ENCODE data around the gene MRPL11. TPM values are rescaled to one million over a fixed set of nuclear protein-coding genes. Genes with fewer than 3 reads are reported as not detected.

Gene MRPL11
- total RNA-seq, 5 donors from 2014 or later (not counting 1 experiment from before 2014, with no cell fraction given): 23.5 to 29.4 (median 27.2) TPM

DNA sequence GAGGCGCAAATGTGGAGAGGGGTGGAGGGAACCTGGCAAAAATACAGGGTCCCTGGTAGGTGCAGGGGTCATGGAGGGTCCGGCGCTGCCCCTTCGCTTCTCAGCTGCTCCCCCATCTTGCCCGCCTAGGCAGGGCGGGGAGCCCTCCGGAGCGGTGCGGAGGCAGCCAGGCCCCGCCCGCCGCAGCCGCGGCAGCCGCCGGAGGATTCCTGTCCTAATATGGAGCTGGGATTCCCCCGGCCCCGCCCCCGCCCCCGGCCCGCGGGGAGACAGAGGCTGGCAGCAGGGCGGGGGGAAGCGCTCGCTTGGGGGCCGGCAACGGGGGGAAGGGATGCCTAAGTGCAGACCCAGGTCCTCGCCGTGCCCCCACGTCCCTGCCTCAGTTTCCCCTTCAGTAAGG lies 18.8 kb downstream of the MRPL11 start:
- CTCF ChIA-PET: interaction anchor here in 1 of 2 donors (0.6 kb wide), 1 partner anchor 12 kb away, joined by 3 read pairs; no protein-coding TSS in a partner anchor
- H3K4me3 Mint-ChIP-seq: no peak overlapping the region
- Histone ChIP-seq H3K4me1 (ENCODE audit: control insufficient read depth in 1 of 2, extremely low read depth in 1 of 2, insufficient read depth in 2 of 2, low read length in 2 of 2) (peaks cover 0 to 14% of the 10 kb centered on the region in 2 experiments), H3K27me3 (replicated peaks in 1 of 2; ENCODE audit: control insufficient read depth in 2 of 2, extremely low read depth in 1 of 2, insufficient read depth in 2 of 2, low read length in 1 of 2) (peaks cover 5 to 59% of the 10 kb centered on the region in 2 experiments), H3K27ac (ENCODE audit: low read length) (no peak overlapping the region), H3K9me3 (no peaks in the 10 kb centered on the region), H3K36me3 (ENCODE audit: control insufficient read depth in 2 of 2, extremely low read depth in 1 of 2, insufficient read depth in 1 of 2, low read length in 1 of 2) (no peaks in the 10 kb centered on the region), H3K4me3 (ENCODE audit: control insufficient read depth in 1 of 2, extremely low read depth in 1 of 2, low read length in 1 of 2) (no peak overlapping the region)
- no peak for DNase-seq
- no peaks in the 10 kb centered on the region for H3K36me3 Mint-ChIP-seq
- peaks cover 44 to 46% of the 10 kb centered on the region in 2 donors for H3K27me3 Mint-ChIP-seq
- ATAC-seq (replicated peaks in 1 of 4): no peak
- WGBS (ENCODE audit: insufficient coverage): 18% methylated on average over 15 of the region's 30 CpGs
- peaks cover 6 to 11% (median 9%) of the 10 kb centered on the region in 3 donors for H3K4me1 Mint-ChIP-seq
- H3K27ac Mint-ChIP-seq: no peak overlapping the region
- POLR2A ChIA-PET: no interaction called here
- H3K9me3 Mint-ChIP-seq: peaks cover 0 to 11% (median 0%) of the 10 kb centered on the region in 3 donors

- H3K27me3 Mint-ChIP-seq: peaks cover 51 to 53% of the 10 kb centered on the region in 2 donors
- ATAC-seq (replicated peaks in 1 of 4) (no peak), DNase-seq (no peak)
- CTCF ChIA-PET: no interaction called here
- H3K27me3 ChIP-seq (replicated peaks in 1 of 2; ENCODE audit: control insufficient read depth in 2 of 2, extremely low read depth in 1 of 2, insufficient read depth in 2 of 2, low read length in 1 of 2): peaks cover 5 to 60% of the 10 kb centered on the region in 2 experiments
- POLR2A ChIA-PET: no interaction called here
- no peak overlapping the region for H3K4me3 Mint-ChIP-seq
- H3K36me3 Mint-ChIP-seq: no peaks in the 10 kb centered on the region
- peaks cover 6 to 11% (median 9%) of the 10 kb centered on the region in 3 donors for H3K4me1 Mint-ChIP-seq
- H3K4me3 ChIP-seq (ENCODE audit: control insufficient read depth in 1 of 2, extremely low read depth in 1 of 2, low read length in 1 of 2): no peak overlapping the region
- no peaks in the 10 kb centered on the region for H3K36me3 ChIP-seq (ENCODE audit: control insufficient read depth in 2 of 2, extremely low read depth in 1 of 2, insufficient read depth in 1 of 2, low read length in 1 of 2)
- H3K9me3 Mint-ChIP-seq: peaks cover 0 to 11% (median 0%) of the 10 kb centered on the region in 3 donors
- H3K27ac Mint-ChIP-seq: peak overlapping the region in 1 of 2 donors; percentile 49
- no peaks in the 10 kb centered on the region for H3K9me3 ChIP-seq
- 88% methylated on average over 2 of the region's 3 CpGs for WGBS (ENCODE audit: insufficient coverage)
- no peak overlapping the region for H3K27ac ChIP-seq (ENCODE audit: low read length)
- peaks cover 0 to 14% of the 10 kb centered on the region in 2 experiments for H3K4me1 ChIP-seq (ENCODE audit: control insufficient read depth in 1 of 2, extremely low read depth in 1 of 2, insufficient read depth in 2 of 2, low read length in 2 of 2)
Measured at GRCh38 chr11:66418986-66419308, 19.7 kb downstream of the MRPL11 start.

DNA sequence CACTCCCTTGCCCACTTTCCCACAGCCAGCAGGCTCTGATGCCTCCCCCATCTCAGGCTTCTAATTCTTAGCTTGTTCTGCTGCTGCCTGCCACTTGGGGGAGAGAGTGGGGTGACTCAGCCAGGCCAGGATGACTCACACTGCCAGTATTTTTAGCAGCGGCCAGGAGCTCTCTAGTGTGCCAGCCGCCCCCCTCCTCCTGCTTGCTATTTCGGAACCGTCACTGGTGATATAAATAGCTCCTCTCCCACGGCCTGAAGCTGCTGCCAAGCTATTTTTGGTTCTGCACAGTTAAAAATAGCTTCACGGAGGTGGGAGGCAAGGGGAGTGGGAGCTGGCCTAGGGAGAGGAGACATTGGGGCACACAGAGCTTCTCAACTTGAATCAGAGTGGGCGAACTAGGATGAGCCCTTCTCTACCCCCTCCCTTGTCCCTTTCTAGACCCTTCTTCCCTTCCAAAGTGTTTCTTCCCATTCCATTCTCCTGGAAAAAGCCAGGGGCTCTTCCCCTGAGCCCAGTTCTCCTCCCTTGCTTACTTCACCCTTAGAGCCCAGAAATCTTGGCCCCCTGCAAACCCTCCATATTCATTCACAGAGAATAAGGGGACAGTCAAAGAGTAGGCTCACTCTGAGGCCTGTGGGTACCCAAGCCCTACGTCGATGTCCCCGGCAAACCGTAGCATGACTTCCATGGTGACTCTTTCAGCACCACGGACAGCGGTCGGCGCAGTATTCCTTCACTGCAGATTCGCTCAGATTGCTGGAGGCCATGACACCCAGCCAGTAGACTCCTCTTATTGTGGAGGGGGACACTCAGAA lies 20.3 kb downstream of the MRPL11 start:
- Histone ChIP-seq H3K4me3 (ENCODE audit: control insufficient read depth in 1 of 2, extremely low read depth in 1 of 2, low read length in 1 of 2) (no peak overlapping the region), H3K9me3 (no peaks in the 10 kb centered on the region), H3K27me3 (replicated peaks in 1 of 2; ENCODE audit: control insufficient read depth in 2 of 2, extremely low read depth in 1 of 2, insufficient read depth in 2 of 2, low read length in 1 of 2) (peaks cover 5 to 65% of the 10 kb centered on the region in 2 experiments), H3K27ac (ENCODE audit: low read length) (no peak overlapping the region), H3K36me3 (ENCODE audit: control insufficient read depth in 2 of 2, extremely low read depth in 1 of 2, insufficient read depth in 1 of 2, low read length in 1 of 2) (no peaks in the 10 kb centered on the region), H3K4me1 (ENCODE audit: control insufficient read depth in 1 of 2, extremely low read depth in 1 of 2, insufficient read depth in 2 of 2, low read length in 2 of 2) (peaks cover 0 to 14% of the 10 kb centered on the region in 2 experiments)
- 13% methylated on average over 7 of the region's 16 CpGs for WGBS (ENCODE audit: insufficient coverage)
- peak in 3 of 4 experiments; percentile 40 to 52 (median 45) for ATAC-seq (replicated peaks in 1 of 4)
- Mint-ChIP-seq H3K27ac (peak overlapping the region in 1 of 2 donors; percentile 49), H3K36me3 (no peaks in the 10 kb centered on the region), H3K4me3 (no peak overlapping the region), H3K27me3 (peaks cover 51 to 57% of the 10 kb centered on the region in 2 donors), H3K4me1 (peaks cover 6 to 11% (median 9%) of the 10 kb centered on the region in 3 donors), H3K9me3 (peaks cover 0 to 11% (median 0%) of the 10 kb centered on the region in 3 donors)
- DNase-seq: peak in 24 of 35 experiments; percentile 7 to 73 (median 40)
- POLR2A ChIA-PET: no interaction called here
- CTCF ChIA-PET: interaction anchor here in 1 of 2 donors (0.6 to 1.1 kb wide), 2 partner anchors 20 to 260 kb away, joined by 3 read pairs; partner anchors contain the start of gene MRPL11

GRCh38 chr11:66417000-66417399 lies 21.6 kb downstream of the MRPL11 start:
- peaks cover 57 to 64% of the 10 kb centered on the region in 2 donors for H3K27me3 Mint-ChIP-seq
- no peaks in the 10 kb centered on the region for H3K36me3 Mint-ChIP-seq
- H3K4me1 Mint-ChIP-seq: peaks cover 6 to 9% (median 6%) of the 10 kb centered on the region in 3 donors
- H3K27ac ChIP-seq (ENCODE audit: low read length): no peak overlapping the region
- DNase-seq (no peak), ATAC-seq (replicated peaks in 1 of 4) (no peak)
- no peak overlapping the region for H3K4me3 Mint-ChIP-seq
- H3K9me3 ChIP-seq: no peaks in the 10 kb centered on the region
- no CpG with 5 or more reads among the region's 11 CpGs for WGBS (ENCODE audit: insufficient coverage)
- H3K9me3 Mint-ChIP-seq: peaks cover 0 to 11% (median 0%) of the 10 kb centered on the region in 3 donors
- H3K27me3 ChIP-seq (replicated peaks in 1 of 2; ENCODE audit: control insufficient read depth in 2 of 2, extremely low read depth in 1 of 2, insufficient read depth in 2 of 2, low read length in 1 of 2): peaks cover 5 to 77% of the 10 kb centered on the region in 2 experiments
- POLR2A ChIA-PET: interaction anchor here in 1 of 2 donors (0.5 kb wide), 1 partner anchor 1152 kb away, joined by 6 read pairs; no protein-coding TSS in a partner anchor
- no peak overlapping the region for H3K27ac Mint-ChIP-seq
- H3K4me1 ChIP-seq (ENCODE audit: control insufficient read depth in 1 of 2, extremely low read depth in 1 of 2, insufficient read depth in 2 of 2, low read length in 2 of 2): peaks cover 0 to 14% of the 10 kb centered on the region in 2 experiments
- H3K4me3 ChIP-seq (ENCODE audit: control insufficient read depth in 1 of 2, extremely low read depth in 1 of 2, low read length in 1 of 2): no peak overlapping the region
- CTCF ChIA-PET: no interaction called here
- H3K36me3 ChIP-seq (ENCODE audit: control insufficient read depth in 2 of 2, extremely low read depth in 1 of 2, insufficient read depth in 1 of 2, low read length in 1 of 2): no peaks in the 10 kb centered on the region

- Histone ChIP-seq H3K27ac (ENCODE audit: low read length) (no peak overlapping the region), H3K36me3 (ENCODE audit: control insufficient read depth in 2 of 2, extremely low read depth in 1 of 2, insufficient read depth in 1 of 2, low read length in 1 of 2) (no peaks in the 10 kb centered on the region), H3K4me1 (ENCODE audit: control insufficient read depth in 1 of 2, extremely low read depth in 1 of 2, insufficient read depth in 2 of 2, low read length in 2 of 2) (peaks cover 0 to 3% of the 10 kb centered on the region in 2 experiments), H3K9me3 (no peaks in the 10 kb centered on the region), H3K4me3 (ENCODE audit: control insufficient read depth in 1 of 2, extremely low read depth in 1 of 2, low read length in 1 of 2) (no peak overlapping the region), H3K27me3 (replicated peaks in 1 of 2; ENCODE audit: control insufficient read depth in 2 of 2, extremely low read depth in 1 of 2, insufficient read depth in 2 of 2, low read length in 1 of 2) (peaks cover 5 to 85% of the 10 kb centered on the region in 2 experiments)
- ATAC-seq (replicated peaks in 1 of 4) (no peak), DNase-seq (no peak)
- no peak overlapping the region for H3K4me3 Mint-ChIP-seq
- WGBS (ENCODE audit: insufficient coverage): no CpG with 5 or more reads among the region's 2 CpGs
- peaks cover 0 to 11% (median 0%) of the 10 kb centered on the region in 3 donors for H3K9me3 Mint-ChIP-seq
- peaks cover 3 to 9% (median 6%) of the 10 kb centered on the region in 3 donors for H3K4me1 Mint-ChIP-seq
- ChIA-PET CTCF (no interaction called here), POLR2A (interaction anchor here in 1 of 2 donors (0.7 kb wide), 1 partner anchor 352 kb away, joined by 3 read pairs; no protein-coding TSS in a partner anchor)
- no peak overlapping the region for H3K27ac Mint-ChIP-seq
- peaks cover 63 to 72% of the 10 kb centered on the region in 2 donors for H3K27me3 Mint-ChIP-seq
- H3K36me3 Mint-ChIP-seq: no peaks in the 10 kb centered on the region
Measured at GRCh38 chr11:66415423-66415822, 23.2 kb downstream of the MRPL11 start.

- Mint-ChIP-seq H3K4me1 (peaks cover 2 to 7% (median 6%) of the 10 kb centered on the region in 3 donors), H3K4me3 (no peak overlapping the region), H3K36me3 (no peaks in the 10 kb centered on the region), H3K27ac (no peak overlapping the region), H3K9me3 (peaks cover 0 to 10% (median 0%) of the 10 kb centered on the region in 3 donors), H3K27me3 (peaks cover 63 to 74% of the 10 kb centered on the region in 2 donors)
- DNase-seq (no peak), ATAC-seq (replicated peaks in 1 of 4) (no peak)
- ChIA-PET POLR2A (interaction anchor here in 1 of 2 donors (0.7 kb wide), 1 partner anchor 353 kb away, joined by 3 read pairs; no protein-coding TSS in a partner anchor), CTCF (interaction anchor here in 1 of 2 donors (0.6 to 1.4 kb wide), 2 partner anchors 14 to 713 kb away, joined by 3 read pairs; no protein-coding TSS in a partner anchor)
- no peak overlapping the region for H3K4me3 ChIP-seq (ENCODE audit: control insufficient read depth in 1 of 2, extremely low read depth in 1 of 2, low read length in 1 of 2)
- H3K9me3 ChIP-seq: no peaks in the 10 kb centered on the region
- peaks cover 0 to 3% of the 10 kb centered on the region in 2 experiments for H3K4me1 ChIP-seq (ENCODE audit: control insufficient read depth in 1 of 2, extremely low read depth in 1 of 2, insufficient read depth in 2 of 2, low read length in 2 of 2)
- WGBS (ENCODE audit: insufficient coverage): 82% methylated on average over 6 of the region's 12 CpGs
- H3K27ac ChIP-seq (ENCODE audit: low read length): no peak overlapping the region
- peaks cover 7 to 86% of the 10 kb centered on the region in 2 experiments for H3K27me3 ChIP-seq (replicated peaks in 1 of 2; ENCODE audit: control insufficient read depth in 2 of 2, extremely low read depth in 1 of 2, insufficient read depth in 2 of 2, low read length in 1 of 2)
- H3K36me3 ChIP-seq (ENCODE audit: control insufficient read depth in 2 of 2, extremely low read depth in 1 of 2, insufficient read depth in 1 of 2, low read length in 1 of 2): no peaks in the 10 kb centered on the region
Measured at GRCh38 chr11:66414120-66414934, 24.3 kb downstream of the MRPL11 start.

All from T-cell (primary cell).